Myocyte (in vitro differentiated cells): ENCODE results near the gene MLEC. TPM values are rescaled to one million over a fixed set of nuclear protein-coding genes. Genes with fewer than 3 reads are reported as not detected.
A peak's percentile ranks its signal among the peaks of the same experiment; 100 is the strongest.

Experiments
- DNase-seq: peaks from one replicate; pipeline ENCODE4 v3.0.0-alpha.2; 2012; ENCODE audit warnings: low read depth
- polyA plus RNA-seq: library from polyadenylated mRNA; unstranded; fragments of >200 nt; gene quantifications from one replicate; pipeline ENCODE4 v1.2.1, GENCODE V29; 2012; ENCODE audit warnings: missing spikeins
- total RNA-seq: library from RNA; depleted of rRNA; stranded (reverse); fragments of >200 nt; gene quantifications from 2 replicates; pipeline ENCODE4 v1.2.3, GENCODE V29; 2014

The MLEC gene, protein sequence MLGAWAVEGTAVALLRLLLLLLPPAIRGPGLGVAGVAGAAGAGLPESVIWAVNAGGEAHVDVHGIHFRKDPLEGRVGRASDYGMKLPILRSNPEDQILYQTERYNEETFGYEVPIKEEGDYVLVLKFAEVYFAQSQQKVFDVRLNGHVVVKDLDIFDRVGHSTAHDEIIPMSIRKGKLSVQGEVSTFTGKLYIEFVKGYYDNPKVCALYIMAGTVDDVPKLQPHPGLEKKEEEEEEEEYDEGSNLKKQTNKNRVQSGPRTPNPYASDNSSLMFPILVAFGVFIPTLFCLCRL
- total RNA-seq, result 95.0 and 115 TPM in 2 replicates
- 75.7 TPM for polyA plus RNA-seq

DNA sequence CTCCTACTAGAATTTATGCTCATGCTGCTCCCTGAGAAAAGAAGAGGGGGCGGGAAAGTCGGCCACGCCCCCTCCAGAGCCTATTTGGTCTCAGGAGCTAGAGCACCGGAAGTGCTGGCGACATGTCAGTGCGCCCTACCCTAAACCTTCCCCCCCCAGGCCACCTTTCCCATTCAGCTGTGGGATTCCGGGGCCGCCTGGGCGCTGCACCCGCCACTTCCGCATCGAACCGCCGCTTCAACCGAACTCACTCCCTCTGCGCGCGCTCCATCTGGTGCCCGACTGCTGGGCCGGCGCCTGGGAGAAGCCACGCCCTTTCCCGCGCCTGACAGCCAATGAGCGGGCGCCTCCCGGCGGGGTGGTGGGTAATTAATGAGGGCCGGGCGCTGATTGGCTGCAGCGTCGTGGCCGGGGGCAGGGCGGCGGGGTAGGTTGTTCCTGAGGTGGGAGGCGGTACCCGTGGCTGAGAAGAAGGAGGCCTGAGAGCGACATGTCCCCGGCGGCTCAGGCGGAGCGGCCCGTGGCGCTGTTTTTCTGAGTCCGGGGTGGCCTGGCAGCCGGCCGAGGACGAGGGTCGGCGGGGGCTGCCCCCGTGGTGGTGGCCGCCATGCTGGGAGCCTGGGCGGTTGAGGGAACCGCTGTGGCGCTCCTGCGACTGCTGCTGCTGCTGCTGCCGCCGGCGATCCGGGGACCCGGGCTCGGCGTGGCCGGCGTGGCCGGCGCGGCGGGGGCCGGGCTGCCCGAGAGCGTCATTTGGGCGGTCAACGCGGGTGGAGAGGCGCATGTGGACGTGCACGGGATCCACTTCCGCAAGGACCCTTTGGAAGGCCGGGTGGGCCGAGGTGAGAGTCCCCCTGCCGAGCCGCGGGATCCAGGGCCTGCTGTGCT, at the start of gene MLEC:
TSS of gene MLEC (plus strand) at position 460 of the 888 bp plus-strand sequence. CDS start at position 608, 148 bp downstream.
- peak; percentile 98 for DNase-seq

DNA sequence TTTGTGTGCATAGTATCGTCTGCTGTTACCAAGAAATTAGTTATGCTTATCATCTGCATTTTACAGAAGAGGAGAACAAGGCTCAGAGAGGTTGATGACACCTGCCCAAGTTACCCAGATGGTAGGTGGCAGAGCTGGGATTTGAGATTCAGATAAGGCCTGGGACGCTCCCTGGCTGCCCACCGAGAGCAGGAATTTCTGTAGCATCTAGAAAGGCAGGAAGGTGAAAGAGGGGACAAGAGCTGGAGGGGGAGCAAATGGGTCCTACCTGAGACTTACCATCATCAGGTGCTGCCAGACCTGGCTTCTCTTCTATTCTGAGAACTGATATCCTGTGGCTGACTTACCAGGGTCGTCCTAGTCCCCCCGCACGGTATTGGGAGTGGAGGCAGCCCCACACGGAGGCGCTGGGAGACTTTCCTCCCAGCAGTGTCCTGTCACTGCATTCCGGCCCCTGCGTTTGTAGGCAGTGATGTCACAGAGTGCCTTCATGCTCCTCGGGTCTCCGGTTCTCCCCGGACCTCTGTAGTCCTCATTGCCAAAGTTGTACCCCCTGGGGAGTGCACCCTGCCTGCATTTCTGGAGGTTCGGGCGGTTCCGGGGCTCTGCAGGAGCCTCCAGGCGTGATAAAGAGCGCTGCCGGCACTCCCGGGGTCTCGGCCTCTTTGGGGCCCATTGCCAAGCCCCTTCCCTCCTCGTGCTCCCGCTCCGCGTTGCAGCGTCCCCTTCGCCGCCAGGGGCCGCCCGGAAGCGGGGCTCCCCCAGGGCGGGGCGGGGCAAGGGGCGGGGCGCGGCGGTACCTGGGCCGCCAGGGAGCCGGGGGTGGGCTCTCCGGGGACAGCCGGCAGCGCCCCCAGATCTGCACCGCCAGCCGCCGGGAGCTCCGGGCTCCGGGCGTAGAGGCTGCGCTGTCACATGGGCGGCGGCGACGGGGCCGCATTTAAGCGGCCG, 46.9 kb upstream of the MLEC start, which contains the start of gene CABP1:
TSS of gene CABP1 (plus strand) at position 856 of the 951 bp plus-strand sequence. CDS start at position 916, 60 bp downstream.
- no peak for DNase-seq

DNA sequence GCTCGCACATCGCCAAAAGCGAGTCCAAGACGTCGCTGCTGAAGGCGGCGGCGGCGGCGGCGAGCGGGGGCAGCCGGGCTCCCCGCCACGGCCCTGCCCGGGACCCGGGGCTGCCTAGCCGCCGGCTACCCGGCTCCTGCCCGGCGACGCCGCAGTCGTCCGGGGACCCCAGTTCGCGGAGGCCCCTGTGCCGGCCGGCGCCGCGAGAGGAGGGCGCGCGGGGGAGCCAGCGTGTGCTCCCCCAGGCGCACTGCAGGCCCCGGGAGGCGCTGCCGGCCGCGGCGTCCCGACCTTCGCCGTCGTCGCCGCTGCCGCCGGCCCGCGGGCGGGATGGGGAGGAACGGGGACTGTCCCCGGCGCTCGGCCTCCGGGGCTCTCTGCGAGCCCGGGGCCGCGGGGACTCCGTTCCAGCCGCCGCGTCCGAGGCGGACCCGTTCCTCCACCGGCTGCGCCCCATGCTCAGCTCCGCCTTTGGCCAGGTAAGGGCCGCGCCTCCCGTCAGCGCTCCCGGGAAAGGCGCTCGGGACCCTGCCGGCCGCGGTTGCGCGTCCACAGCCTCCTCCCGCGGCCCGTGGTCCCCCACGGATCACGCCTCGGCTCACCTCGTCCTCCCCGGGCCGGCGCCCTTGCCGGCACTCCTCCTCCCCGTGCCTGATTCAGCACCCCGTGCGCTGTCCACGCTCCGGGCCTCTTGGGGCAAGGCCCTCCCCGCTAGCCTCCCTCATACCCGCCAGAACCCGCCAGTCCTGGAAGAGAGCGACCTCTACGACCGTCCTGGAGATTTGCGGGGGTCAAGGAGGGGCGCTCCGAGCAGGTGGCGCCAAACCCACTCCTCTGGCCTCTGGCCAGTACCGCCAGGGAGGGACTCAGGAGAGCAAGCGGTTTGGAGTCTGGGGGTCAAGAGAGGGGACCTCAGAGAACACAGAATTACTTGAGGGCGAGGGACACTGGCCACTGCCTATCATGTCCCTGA, 45.8 kb upstream of the MLEC start:
- peak; percentile 59 for DNase-seq

DNA sequence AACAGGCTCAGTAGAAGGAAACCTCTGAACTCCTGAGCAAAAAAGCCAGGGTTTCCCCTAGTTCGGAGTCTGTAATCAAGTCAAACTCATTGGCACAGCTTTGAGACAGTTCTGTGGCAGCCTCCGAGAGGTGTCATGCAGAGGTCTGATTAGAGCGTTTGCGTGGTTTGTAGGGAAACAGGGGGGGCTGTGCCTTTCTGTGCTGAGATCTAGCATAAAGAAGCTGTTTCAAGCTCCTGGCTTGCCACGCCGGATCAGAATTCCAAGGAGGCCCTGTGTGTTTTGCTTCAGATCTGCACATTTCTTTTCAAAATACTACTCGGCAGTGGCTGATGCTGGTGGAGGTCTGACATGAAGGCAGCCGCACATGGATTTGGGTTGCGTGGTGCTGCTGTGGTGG, 44.8 kb upstream of the MLEC start:
- DNase-seq, result no peak

DNA sequence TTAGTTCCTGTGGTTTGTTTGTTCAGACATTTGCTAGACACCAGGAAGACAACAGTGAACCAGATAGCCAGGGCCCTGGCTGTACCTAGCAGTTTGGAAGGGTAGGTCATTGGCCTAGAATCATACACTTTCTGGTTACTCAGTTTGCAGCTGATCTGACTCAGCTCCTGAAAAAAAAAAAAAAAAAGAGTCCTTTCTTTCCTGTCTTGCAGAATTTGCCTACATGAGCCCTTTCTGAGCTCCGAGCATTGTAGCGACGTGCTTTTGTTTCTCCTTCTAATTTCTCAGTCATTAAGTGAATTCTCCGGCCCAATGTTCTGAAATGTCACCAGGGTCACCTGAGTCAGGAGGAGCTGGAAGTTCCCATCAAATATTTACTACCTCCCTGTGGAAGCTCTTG, 44.1 kb upstream of the MLEC start:
- DNase-seq, result no peak

DNA sequence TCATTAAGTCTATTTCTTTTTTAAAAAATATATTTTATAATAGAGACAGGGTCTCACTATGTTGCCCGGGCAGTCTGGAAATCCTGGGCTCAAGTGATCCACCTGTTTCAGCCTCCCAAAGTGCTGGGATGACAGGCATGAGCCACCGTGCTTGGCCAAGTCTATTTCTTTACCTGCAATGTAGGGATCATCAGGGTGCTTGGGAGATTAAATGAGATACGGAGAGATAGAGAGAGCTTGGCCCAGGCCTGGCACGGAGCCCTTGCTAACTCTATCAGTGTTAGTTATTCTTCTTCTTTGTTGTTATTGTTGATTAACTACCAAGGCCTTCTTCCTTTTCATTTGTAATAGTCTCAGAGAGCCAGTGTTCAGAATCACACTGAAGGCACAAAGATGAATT, 43.4 kb upstream of the MLEC start:
- DNase-seq, result no peak

DNA sequence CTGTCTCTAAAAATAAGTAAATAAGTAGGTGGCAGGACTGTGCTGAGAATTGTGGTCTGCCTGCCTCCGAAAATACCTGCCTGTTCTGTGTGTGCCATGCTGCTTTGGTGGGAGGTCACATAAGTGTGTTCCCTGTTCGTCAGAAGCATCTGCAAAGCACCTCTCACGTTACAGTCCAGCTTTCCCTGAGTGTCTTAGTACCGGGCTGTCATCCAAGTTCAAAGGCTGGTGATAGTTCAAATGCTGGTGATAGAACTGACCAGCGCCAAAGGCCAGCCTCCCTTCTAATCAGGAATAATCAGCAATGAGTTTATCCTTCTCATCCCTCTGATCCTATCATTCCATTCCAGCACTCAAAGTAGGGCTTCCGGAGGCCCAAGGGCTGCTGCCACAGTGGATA, 40.9 kb upstream of the MLEC start:
- no peak for DNase-seq

DNA sequence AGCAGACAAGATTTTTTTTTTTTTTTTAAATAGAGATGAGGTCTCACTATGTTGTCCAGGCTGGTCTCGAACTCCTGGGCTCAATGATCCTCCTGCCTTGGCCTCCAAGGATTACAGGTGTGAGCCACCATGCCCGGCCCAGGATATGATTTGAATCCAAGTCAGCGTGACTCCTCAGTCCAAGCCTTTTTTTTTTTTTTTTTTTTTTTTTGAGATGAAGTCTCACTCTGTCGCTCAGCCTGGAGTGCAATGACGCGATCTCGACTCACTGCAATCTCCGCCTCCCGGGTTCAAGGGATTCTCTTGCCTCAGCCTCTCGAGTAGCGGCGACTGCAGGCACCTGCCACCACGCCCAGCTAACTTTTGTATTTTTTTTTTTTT, 39.6 kb upstream of the MLEC start:
- no peak for DNase-seq

DNA sequence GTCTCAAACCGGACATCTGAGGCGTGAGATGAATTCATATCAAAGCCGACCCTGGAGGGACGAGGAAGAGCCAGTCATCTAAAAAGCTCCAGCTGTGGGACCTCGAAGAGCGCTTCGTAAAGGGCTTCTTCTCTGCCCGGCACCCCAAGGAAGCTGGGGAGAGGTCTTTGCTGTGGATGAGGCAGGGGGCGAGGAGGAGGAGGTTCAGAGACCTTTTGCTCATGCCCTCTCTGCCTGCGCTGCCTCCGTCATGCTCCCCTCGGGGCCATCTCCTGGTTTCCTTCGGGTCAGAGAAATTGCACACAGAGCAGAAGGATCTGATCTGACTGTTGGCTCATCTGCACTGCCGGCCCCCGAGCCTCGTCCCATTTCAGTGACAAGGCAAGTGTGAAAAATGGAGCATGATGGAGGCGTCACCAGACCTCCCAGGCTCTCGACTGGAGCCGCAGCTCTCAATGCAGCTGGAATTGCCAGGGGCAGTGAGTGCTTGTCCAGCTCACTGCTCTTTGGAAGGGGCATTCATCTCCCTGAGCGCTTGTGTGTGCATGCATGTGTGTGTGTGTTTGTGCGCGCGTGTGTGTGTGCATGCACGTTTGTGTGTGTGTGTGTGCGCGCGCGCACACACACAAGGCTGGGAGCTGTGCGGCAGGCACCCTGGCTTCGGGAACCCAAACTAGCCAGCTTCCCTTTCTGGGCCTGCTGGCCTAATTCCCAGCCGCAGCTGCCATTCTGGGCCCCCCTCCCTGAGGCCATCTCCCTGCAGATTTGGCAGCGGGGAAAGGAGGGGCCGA, 37.3 kb upstream of the MLEC start:
- no peak for DNase-seq

DNA sequence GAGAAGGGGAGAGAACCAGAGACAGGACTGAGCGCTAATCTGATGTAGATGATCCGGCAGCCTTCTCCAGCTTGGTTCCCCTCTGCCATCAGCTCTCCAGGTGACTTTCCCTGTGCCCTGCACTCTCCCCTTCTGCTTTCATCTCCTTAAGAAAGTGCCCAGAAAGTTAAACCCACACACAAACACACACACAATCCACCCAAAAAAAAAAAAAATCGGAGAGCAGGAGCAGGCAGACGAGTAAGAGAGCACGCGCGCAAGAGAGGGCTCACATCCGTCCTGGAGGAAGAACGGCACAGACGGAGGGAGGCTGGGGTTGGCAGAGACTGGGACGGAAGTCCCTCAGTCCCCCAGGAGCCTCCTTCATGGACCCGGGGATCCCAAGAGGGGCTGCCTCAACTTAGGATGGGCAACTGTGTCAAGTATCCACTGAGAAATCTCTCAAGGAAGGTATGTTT, 36.7 kb upstream of the MLEC start:
- DNase-seq, result no peak

DNA sequence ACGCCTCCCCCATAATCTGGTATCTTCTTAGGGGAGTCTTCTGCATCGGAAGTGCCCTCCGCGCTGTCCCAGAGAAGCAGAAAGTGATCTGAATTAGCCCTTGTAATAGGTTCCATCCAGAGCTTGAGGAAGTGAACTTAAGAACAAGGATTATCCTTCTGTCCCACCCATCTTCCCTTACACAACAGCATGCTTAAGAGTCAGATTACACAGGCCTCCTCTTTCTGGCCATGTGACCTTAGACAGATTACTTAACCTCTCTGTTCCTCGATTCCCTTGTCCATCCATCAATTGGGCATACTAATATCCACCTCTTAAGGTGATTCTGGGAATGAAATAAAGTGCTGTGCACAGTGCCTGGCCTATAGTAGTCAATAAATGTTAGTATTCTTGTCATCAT, 35.1 kb upstream of the MLEC start:
- no peak for DNase-seq

DNA sequence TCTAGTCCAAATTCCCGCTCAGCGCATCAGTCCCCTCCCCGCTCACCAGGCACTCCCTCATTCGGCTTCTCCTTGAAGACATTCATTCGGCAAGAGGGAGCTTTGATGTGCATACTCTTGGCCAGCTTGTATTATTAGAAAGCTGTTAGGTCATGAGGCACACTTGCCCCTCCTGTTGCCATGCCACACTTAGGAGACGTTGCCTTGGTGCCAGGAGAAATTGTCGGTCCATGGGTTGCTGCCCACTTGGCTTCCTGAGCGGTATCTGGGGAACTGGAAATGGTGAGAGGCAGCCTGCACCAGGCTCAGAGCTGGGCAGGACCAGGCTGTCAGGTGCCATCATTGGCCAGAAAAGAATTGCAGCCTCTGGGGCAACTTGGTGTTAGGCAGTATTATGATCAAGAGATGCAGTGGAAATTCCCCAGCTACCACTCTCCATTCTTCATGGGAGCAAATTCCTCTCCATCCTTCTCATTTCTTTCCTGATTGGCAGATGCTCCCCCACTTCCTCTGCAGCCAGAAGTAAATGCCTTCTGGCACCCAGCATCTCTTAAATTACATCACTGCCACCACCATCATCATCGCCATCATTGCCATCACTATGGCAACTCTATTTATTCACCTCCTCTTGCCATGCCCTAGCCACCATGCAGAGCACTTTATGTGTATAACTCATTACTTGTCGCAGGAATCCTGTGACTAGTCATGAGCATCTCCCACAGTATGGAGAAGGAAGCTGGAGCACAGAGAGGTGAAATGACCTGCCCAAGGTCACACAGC, 34.1 kb upstream of the MLEC start:
- DNase-seq, result no peak

DNA sequence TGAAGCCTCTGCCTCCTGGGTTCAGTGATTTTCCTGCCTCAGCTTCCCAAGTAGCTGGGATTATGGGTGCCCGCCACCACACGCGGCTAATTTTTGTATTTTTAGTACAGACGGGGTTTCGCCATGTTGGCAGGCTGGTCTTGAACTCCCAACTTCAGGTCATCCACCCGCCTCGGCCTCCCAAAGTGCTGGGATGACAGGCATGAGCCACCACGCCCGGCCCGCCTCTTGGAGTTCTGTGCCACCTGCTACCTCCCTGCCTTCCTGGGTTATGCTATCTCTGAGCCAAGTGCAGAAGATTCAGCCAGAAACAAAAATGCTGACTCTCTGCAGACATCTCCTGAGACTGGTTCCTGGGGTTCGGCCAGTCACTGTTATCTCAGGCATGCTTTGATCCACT, 33.3 kb upstream of the MLEC start:
- DNase-seq, result no peak

DNA sequence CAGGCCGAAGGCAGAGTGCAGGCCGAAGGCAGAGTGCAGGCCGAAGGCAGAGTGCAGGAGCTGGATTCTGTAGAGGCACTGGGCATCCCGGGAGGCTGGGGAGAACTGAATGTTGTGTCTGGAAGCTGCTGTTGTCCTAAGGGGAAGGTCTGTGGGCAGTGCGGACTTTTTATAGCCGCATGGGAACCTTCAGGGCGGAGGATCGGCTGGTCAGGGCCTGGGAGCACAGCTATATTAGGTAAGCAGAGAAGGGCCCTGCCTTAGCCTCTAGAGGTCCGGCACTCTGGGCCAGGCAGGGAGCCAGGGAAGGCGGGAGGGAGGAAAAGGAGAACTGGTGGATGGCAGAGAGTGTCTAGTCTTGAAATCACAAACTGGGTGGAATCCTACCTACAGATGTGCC, 32.3 kb upstream of the MLEC start:
- DNase-seq, result peak; percentile 43

DNA sequence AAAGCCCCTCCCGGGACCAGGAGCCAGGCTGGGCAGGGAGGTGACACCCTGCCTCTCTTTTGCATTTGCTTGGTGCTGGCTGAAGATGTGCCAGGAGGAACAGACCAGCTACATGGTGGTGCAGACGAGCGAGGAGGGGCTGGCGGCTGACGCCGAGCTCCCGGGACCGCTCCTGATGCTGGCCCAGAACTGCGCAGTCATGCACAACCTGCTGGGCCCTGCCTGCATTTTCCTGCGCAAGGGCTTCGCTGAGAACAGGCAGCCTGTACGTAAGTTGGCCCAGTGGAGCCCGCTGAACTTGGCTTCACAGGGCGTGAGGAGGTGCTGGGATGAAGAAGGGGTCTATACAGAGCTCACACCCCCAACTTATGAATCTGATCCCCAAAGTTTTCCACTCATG, 30.9 kb upstream of the MLEC start:
- DNase-seq, result no peak

DNA sequence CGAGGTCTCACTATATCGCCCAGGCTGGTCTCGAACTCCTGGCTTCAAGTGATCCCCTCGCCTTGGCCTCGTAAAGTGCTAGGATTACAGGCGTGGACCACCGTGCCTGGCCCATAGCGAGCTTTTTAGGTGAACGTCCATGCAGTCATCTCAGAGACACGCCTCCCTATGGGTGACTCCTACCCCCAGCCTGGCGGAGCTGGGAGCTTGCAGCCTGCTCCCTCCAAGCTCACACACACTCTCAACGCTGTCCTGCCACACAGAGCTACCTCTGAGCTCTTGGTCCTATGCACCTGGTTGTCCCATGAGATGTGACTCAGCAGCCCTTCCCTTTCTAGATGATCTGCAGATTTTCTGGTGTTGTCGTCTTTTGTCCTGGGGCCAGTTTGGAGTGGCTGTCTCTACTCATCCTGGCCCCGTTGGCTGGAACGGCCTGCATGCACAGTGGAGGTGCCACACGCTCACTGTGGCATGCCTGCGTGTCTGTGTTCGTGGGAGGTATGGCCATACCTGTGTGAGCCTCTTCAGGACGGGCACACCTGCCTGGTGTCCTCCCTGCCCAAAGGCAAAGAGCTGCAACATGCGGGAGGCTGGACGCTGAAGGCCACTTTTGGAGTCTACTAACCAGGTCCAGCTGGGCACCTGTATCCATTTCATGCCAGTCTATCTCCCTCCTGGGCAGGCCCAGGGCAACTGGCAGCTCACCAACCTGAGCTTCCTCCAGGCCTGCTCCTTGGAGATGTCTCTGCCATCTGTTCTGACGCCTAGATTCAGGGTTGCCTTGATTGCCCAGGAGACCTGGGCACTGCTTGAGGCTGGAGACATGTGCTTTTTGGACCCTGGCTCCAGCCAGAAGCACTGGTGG, 28.4 kb upstream of the MLEC start:
- DNase-seq, result no peak

DNA sequence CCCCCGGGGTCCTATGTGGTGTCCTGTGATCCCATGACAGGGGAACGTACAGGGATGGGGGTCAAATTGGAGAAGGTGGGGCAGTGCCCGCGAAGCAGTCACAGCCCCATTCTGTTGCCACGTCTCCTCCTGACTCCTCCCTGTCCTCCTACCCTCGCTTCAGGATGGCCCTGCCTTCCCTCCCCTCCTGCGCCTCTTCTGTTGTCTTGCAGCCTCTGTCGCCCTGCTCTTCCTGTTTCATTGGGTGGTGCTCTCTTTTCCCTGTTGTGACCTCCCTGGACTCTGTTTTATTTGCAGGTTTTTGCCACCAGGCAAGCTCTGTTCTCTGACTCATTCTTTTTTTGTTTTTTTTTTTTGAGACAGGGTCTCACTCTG, 27.8 kb upstream of the MLEC start:
- no peak for DNase-seq
